ENCODE results near the gene MPP2. TPM values are rescaled to one million over a fixed set of nuclear protein-coding genes. Genes with fewer than 3 reads are reported as not detected.

The MPP2 gene
- total and polyA plus RNA-seq, 4 experiments from 2014 or later: 0.10 to 3.0 (median 1.6) TPM

- no peak overlapping the region for H3K27ac ChIP-seq (ENCODE audit: low read depth, low read length)
- Mint-ChIP-seq H3K9me3 (peaks cover 0 to 4% (median 0%) of the 10 kb centered on the region in 8 donors), H3K27ac (no peak overlapping the region), H3K36me3 (no peaks in the 10 kb centered on the region), H3K4me3 (no peak overlapping the region), H3K27me3 (peaks cover 6 to 15% of the 10 kb centered on the region in 2 donors), H3K4me1 (no peaks in the 10 kb centered on the region)
- DNase-seq: no peak
- no peaks in the 10 kb centered on the region for H3K4me1 ChIP-seq (ENCODE audit: insufficient read depth, low read length)
- ChIA-PET POLR2A (ENCODE audit: partially characterized antibody) (no interaction called here), CTCF (ENCODE audit: partially characterized antibody) (interaction anchor here (1.2 kb wide), 1 partner anchor 12 kb away, joined by 3 read pairs; no protein-coding TSS in a partner anchor)
- H3K36me3 ChIP-seq (ENCODE audit: insufficient read depth, low read length): no peaks in the 10 kb centered on the region
- peaks cover 6% of the 10 kb centered on the region for H3K27me3 ChIP-seq (ENCODE audit: insufficient read depth, low read length)
- H3K4me3 ChIP-seq (ENCODE audit: low read length in 2 of 2): no peak overlapping the region
- intact Hi-C loops (cut with micrococcal nuclease): no loop called here
- no peaks in the 10 kb centered on the region for H3K9me3 ChIP-seq (ENCODE audit: control insufficient read depth in 1 of 2, low read length in 2 of 2)
Measured at GRCh38 chr17:43857957-43858600, 49.3 kb downstream of the MPP2 start.

DNA sequence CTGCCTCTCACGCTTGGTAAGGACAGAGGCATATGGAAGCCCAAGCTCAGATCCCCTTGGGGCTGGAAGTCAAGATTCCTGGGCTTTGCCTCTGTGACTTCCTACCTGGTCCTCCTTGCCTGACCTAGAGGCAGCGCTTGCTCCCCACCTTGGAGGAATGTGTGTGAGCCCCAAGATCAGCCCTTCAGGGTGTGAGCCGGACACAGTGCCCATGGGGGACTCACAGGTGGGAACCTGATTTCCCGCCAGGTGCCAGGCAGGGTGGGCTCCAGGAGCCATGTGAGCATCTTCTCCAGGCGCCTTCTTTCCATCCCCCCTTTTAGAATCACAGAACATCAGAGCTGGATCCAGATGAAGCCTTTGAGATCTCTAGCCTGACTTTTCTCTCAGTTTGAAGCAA lies 50.2 kb downstream of the MPP2 start:
- H3K4me3 Mint-ChIP-seq: no peak overlapping the region
- intact Hi-C loops (cut with micrococcal nuclease): no loop called here
- H3K4me1 Mint-ChIP-seq: no peaks in the 10 kb centered on the region
- Histone ChIP-seq H3K27me3 (ENCODE audit: insufficient read depth, low read length) (peaks cover 6% of the 10 kb centered on the region), H3K27ac (ENCODE audit: low read depth, low read length) (no peak overlapping the region), H3K4me3 (ENCODE audit: low read length in 2 of 2) (no peak overlapping the region), H3K9me3 (ENCODE audit: control insufficient read depth in 1 of 2, low read length in 2 of 2) (no peaks in the 10 kb centered on the region), H3K4me1 (ENCODE audit: insufficient read depth, low read length) (no peaks in the 10 kb centered on the region), H3K36me3 (ENCODE audit: insufficient read depth, low read length) (no peaks in the 10 kb centered on the region)
- no peak for DNase-seq
- POLR2A ChIA-PET (ENCODE audit: partially characterized antibody): no interaction called here
- no peaks in the 10 kb centered on the region for H3K36me3 Mint-ChIP-seq
- peaks cover 0 to 4% (median 0%) of the 10 kb centered on the region in 8 donors for H3K9me3 Mint-ChIP-seq
- CTCF ChIA-PET (ENCODE audit: partially characterized antibody): interaction anchor here (1.2 to 3.1 kb wide), 2 partner anchors 11 kb away, joined by 3 to 17 read pairs; partner anchors contain the start of gene CD300LG
- peaks cover 6 to 11% of the 10 kb centered on the region in 2 donors for H3K27me3 Mint-ChIP-seq
- no peak overlapping the region for H3K27ac Mint-ChIP-seq

GRCh38 chr17:43856141-43856540 lies 51.2 kb downstream of the MPP2 start:
- no peak overlapping the region for H3K4me3 ChIP-seq (ENCODE audit: low read length in 2 of 2)
- no peaks in the 10 kb centered on the region for H3K9me3 ChIP-seq (ENCODE audit: control insufficient read depth in 1 of 2, low read length in 2 of 2)
- POLR2A ChIA-PET (ENCODE audit: partially characterized antibody): no interaction called here
- intact Hi-C loops (cut with micrococcal nuclease): no loop called here
- Mint-ChIP-seq H3K36me3 (no peaks in the 10 kb centered on the region), H3K4me3 (no peak overlapping the region), H3K27me3 (peaks cover 10 to 17% of the 10 kb centered on the region in 2 donors), H3K27ac (no peak overlapping the region), H3K4me1 (no peaks in the 10 kb centered on the region), H3K9me3 (peaks cover 0 to 4% (median 0%) of the 10 kb centered on the region in 8 donors)
- CTCF ChIA-PET (ENCODE audit: partially characterized antibody): interaction anchor here (1.2 to 3.1 kb wide), 2 partner anchors 10 to 16 kb away, joined by 3 to 17 read pairs; partner anchors contain the start of gene CD300LG
- DNase-seq: no peak
- H3K4me1 ChIP-seq (ENCODE audit: insufficient read depth, low read length): no peaks in the 10 kb centered on the region
- H3K36me3 ChIP-seq (ENCODE audit: insufficient read depth, low read length): no peaks in the 10 kb centered on the region
- H3K27me3 ChIP-seq (ENCODE audit: insufficient read depth, low read length): peaks cover 6% of the 10 kb centered on the region
- no peak overlapping the region for H3K27ac ChIP-seq (ENCODE audit: low read depth, low read length)

GRCh38 chr17:43855061-43855460 lies 52.3 kb downstream of the MPP2 start:
- Histone ChIP-seq H3K9me3 (ENCODE audit: control insufficient read depth in 1 of 2, low read length in 2 of 2) (no peaks in the 10 kb centered on the region), H3K27ac (ENCODE audit: low read depth, low read length) (no peak overlapping the region), H3K4me3 (ENCODE audit: low read length in 2 of 2) (no peak overlapping the region), H3K4me1 (ENCODE audit: insufficient read depth, low read length) (no peaks in the 10 kb centered on the region), H3K36me3 (ENCODE audit: insufficient read depth, low read length) (no peaks in the 10 kb centered on the region), H3K27me3 (ENCODE audit: insufficient read depth, low read length) (peaks cover 6% of the 10 kb centered on the region)
- peaks cover 0 to 4% (median 0%) of the 10 kb centered on the region in 8 donors for H3K9me3 Mint-ChIP-seq
- H3K4me3 Mint-ChIP-seq: no peak overlapping the region
- intact Hi-C loops (cut with micrococcal nuclease): no loop called here
- peaks cover 13 to 17% of the 10 kb centered on the region in 2 donors for H3K27me3 Mint-ChIP-seq
- no peak for DNase-seq
- H3K27ac Mint-ChIP-seq: no peak overlapping the region
- H3K4me1 Mint-ChIP-seq: no peaks in the 10 kb centered on the region
- no peaks in the 10 kb centered on the region for H3K36me3 Mint-ChIP-seq
- CTCF ChIA-PET (ENCODE audit: partially characterized antibody): interaction anchor here (1.2 to 3.1 kb wide), 2 partner anchors 9 to 15 kb away, joined by 3 to 17 read pairs; partner anchors contain the start of gene CD300LG
- POLR2A ChIA-PET (ENCODE audit: partially characterized antibody): no interaction called here

- H3K9me3 ChIP-seq (ENCODE audit: control insufficient read depth in 1 of 2, low read length in 2 of 2): no peaks in the 10 kb centered on the region
- Mint-ChIP-seq H3K4me1 (no peaks in the 10 kb centered on the region), H3K9me3 (peaks cover 0 to 4% (median 0%) of the 10 kb centered on the region in 8 donors), H3K36me3 (no peaks in the 10 kb centered on the region), H3K27me3 (peaks cover 18 to 20% of the 10 kb centered on the region in 2 donors), H3K4me3 (no peak overlapping the region), H3K27ac (no peak overlapping the region)
- intact Hi-C loops (cut with micrococcal nuclease): no loop called here
- H3K4me3 ChIP-seq (ENCODE audit: low read length in 2 of 2): no peak overlapping the region
- H3K4me1 ChIP-seq (ENCODE audit: insufficient read depth, low read length): no peaks in the 10 kb centered on the region
- H3K27ac ChIP-seq (ENCODE audit: low read depth, low read length): no peak overlapping the region
- POLR2A ChIA-PET (ENCODE audit: partially characterized antibody): no interaction called here
- H3K36me3 ChIP-seq (ENCODE audit: insufficient read depth, low read length): no peaks in the 10 kb centered on the region
- peaks cover 7% of the 10 kb centered on the region for H3K27me3 ChIP-seq (ENCODE audit: insufficient read depth, low read length)
- CTCF ChIA-PET (ENCODE audit: partially characterized antibody): interaction anchor here (1.5 to 3.1 kb wide), 2 partner anchors 9 to 24 kb away, joined by 4 to 17 read pairs; partner anchors contain the start of gene CD300LG
- DNase-seq: no peak
Measured at GRCh38 chr17:43854498-43854897, 52.8 kb downstream of the MPP2 start.

DNA sequence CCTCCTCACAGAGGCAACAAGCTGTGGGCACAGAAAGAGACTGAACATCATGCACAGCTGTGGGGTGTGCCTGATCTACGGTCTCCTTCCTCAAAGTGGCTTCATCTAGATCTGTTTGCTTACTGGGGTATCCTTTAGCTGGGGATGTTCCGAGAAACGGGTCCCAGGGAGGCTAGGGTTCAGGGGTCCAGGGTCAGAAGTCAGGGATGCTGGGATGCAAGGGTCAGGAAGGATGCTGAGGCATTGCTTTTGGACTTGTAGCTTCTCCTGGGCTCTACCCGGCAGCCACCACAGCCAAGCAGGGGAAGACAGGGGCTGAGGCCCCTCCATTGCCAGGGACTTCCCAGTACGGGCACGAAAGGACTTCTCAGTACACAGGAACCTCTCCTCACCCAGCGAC lies 53.8 kb downstream of the MPP2 start:
- H3K9me3 ChIP-seq (ENCODE audit: control insufficient read depth in 1 of 2, low read length in 2 of 2): no peaks in the 10 kb centered on the region
- no peak overlapping the region for H3K4me3 ChIP-seq (ENCODE audit: low read length in 2 of 2)
- peaks cover 11% of the 10 kb centered on the region for H3K27me3 ChIP-seq (ENCODE audit: insufficient read depth, low read length)
- no peak overlapping the region for H3K27ac Mint-ChIP-seq
- ChIA-PET CTCF (ENCODE audit: partially characterized antibody) (interaction anchor here (1.0 to 1.5 kb wide), 3 partner anchors 15 to 86 kb away, joined by 3 to 4 read pairs (median 3); no protein-coding TSS in a partner anchor), POLR2A (ENCODE audit: partially characterized antibody) (no interaction called here)
- H3K9me3 Mint-ChIP-seq: peaks cover 0 to 4% (median 0%) of the 10 kb centered on the region in 8 donors
- H3K4me3 Mint-ChIP-seq: no peak overlapping the region
- peaks cover 19 to 24% of the 10 kb centered on the region in 2 donors for H3K27me3 Mint-ChIP-seq
- H3K27ac ChIP-seq (ENCODE audit: low read depth, low read length): no peak overlapping the region
- no peaks in the 10 kb centered on the region for H3K4me1 Mint-ChIP-seq
- no peak for DNase-seq
- H3K4me1 ChIP-seq (ENCODE audit: insufficient read depth, low read length): no peaks in the 10 kb centered on the region
- H3K36me3 Mint-ChIP-seq: no peaks in the 10 kb centered on the region
- intact Hi-C loops (cut with micrococcal nuclease): no loop called here
- H3K36me3 ChIP-seq (ENCODE audit: insufficient read depth, low read length): no peaks in the 10 kb centered on the region

- Histone ChIP-seq H3K27me3 (ENCODE audit: insufficient read depth, low read length) (peaks cover 6% of the 10 kb centered on the region), H3K4me3 (ENCODE audit: low read length in 2 of 2) (no peak overlapping the region), H3K4me1 (ENCODE audit: insufficient read depth, low read length) (no peaks in the 10 kb centered on the region), H3K36me3 (ENCODE audit: insufficient read depth, low read length) (no peaks in the 10 kb centered on the region), H3K9me3 (ENCODE audit: control insufficient read depth in 1 of 2, low read length in 2 of 2) (no peaks in the 10 kb centered on the region), H3K27ac (ENCODE audit: low read depth, low read length) (no peak overlapping the region)
- CTCF ChIA-PET (ENCODE audit: partially characterized antibody): interaction anchor here (1.0 kb wide), 1 partner anchor 85 kb away, joined by 3 read pairs; no protein-coding TSS in a partner anchor
- Mint-ChIP-seq H3K36me3 (no peaks in the 10 kb centered on the region), H3K27me3 (peaks cover 23 to 25% of the 10 kb centered on the region in 2 donors), H3K9me3 (peaks cover 0 to 4% (median 0%) of the 10 kb centered on the region in 8 donors), H3K4me1 (no peaks in the 10 kb centered on the region), H3K4me3 (no peak overlapping the region), H3K27ac (no peak overlapping the region)
- no peak for DNase-seq
- intact Hi-C loops (cut with micrococcal nuclease): no loop called here
- POLR2A ChIA-PET (ENCODE audit: partially characterized antibody): no interaction called here
Measured at GRCh38 chr17:43852571-43852970, 54.8 kb downstream of the MPP2 start.

Data from CD4-positive, alpha-beta memory T cell (primary cell).